HUES6 (cell line): Measurements from ENCODE around the gene TNFRSF4.

Source experiments
- H3K27ac ChIP-seq: 2 replicates; pipeline ENCODE4 v1.7.0; 2013; ENCODE audit warnings: low read depth, mild to moderate bottlenecking, low read length, inconsistent platforms
- H3K27me3 ChIP-seq: 2 replicates; pipeline ENCODE4 v1.6.1; 2013; ENCODE audit warnings: low read length; ENCODE audit not compliant: control insufficient read depth, insufficient read depth
- H3K36me3 ChIP-seq: 2 replicates; pipeline ENCODE4 v1.6.1; 2013; ENCODE audit warnings: low read length; ENCODE audit not compliant: control insufficient read depth, insufficient read depth
- H3K4me1 ChIP-seq: 2 replicates; pipeline ENCODE4 v1.6.1; 2013; ENCODE audit warnings: low read length; ENCODE audit not compliant: control insufficient read depth, insufficient read depth
- H3K4me3 ChIP-seq: 2 replicates; pipeline ENCODE4 v1.5.1; 2013; ENCODE audit warnings: low read depth, low read length
- H3K9ac ChIP-seq: one replicate; pipeline ENCODE4 v1.6.1; 2013; ENCODE audit warnings: mild to moderate bottlenecking, low read length
- H3K9me3 ChIP-seq: 2 replicates; pipeline ENCODE4 v1.6.1; 2013; ENCODE audit warnings: low read depth, low read length; ENCODE audit not compliant: control insufficient read depth, insufficient read depth

TNFRSF4 gene

DNA sequence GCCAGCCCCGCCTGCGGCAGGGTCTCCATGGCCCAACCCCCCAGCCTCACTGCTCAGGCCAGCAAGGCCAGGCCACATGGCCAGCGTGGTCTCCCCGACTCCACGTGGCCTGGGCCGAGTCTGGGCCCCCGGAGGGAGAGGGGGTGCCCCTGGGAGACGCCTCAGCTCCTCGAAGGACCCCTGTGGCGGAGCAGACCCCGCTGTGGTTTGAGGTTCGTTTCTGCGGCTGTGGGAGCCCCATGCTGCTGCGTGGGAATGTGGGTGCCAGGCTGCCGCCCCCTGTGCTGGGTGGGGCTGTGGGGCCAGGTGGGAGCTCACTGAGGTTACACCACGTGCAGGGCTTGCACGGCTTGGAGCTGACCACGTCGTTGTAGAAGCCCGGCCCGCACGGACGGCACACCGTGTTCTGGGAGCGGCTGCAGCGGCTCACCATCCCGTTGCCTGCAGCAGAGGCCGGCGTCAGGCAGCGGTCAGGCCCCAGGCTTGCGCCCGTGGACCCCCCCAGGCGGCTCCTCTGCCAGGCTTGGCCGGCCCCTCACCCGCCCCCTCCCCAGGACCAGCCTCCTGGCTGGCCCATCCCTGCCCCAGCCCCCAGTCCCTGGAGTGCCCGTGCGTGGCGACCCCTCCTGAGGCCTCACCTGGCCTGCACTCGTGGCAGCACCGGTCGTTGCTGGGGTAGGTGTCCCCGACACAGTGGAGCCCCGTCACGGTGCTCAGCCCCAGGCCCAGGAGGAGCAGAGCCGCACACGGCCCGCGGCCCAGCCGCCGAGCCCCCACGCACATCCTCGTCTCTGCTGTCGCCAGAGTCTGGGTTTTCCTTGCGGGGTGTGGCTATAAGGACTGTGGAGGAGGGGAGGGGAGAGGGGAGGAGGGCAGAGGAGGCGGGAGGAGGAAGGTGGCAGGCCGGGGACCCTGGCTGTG lies at the start of gene TNFRSF4:
Gene TNFRSF4 (minus strand): TSS at position 809 of the 921 bp plus-strand sequence. CDS start 26 bp downstream, at position 783.
- H3K27me3 ChIP-seq, result no peaks in the 10 kb centered on the region
- H3K4me3 ChIP-seq, result no peak within 1 kb of the TSS
- H3K9ac ChIP-seq, result no peak within 1 kb of the TSS
- H3K4me1 ChIP-seq, result peaks cover 4% of the 10 kb centered on the region; the same call in 1 of the 2 replicates
- no peaks in the 10 kb centered on the region for H3K9me3 ChIP-seq
- H3K36me3 ChIP-seq, result peaks cover 20% of the 10 kb centered on the region
- no peak within 1 kb of the TSS for H3K27ac ChIP-seq

GRCh38 chr1:1262758-1263157 lies 48.8 kb upstream of the TNFRSF4 start:
- no peaks in the 10 kb centered on the region for H3K9me3 ChIP-seq
- no peak overlapping the region for H3K9ac ChIP-seq
- peaks cover 14% of the 10 kb centered on the region for H3K4me1 ChIP-seq
- H3K36me3 ChIP-seq, result peaks cover 74% of the 10 kb centered on the region
- no peak overlapping the region for H3K27ac ChIP-seq
- H3K27me3 ChIP-seq, result no peaks in the 10 kb centered on the region
- H3K4me3 ChIP-seq, result no peak overlapping the region

GRCh38 chr1:1262071-1262470 lies 48.1 kb upstream of the TNFRSF4 start:
- Histone ChIP-seq H3K36me3 (peaks cover 72% of the 10 kb centered on the region), H3K9me3 (no peaks in the 10 kb centered on the region), H3K4me3 (no peak overlapping the region), H3K9ac (no peak overlapping the region), H3K27me3 (no peaks in the 10 kb centered on the region), H3K4me1 (peaks cover 18% of the 10 kb centered on the region), H3K27ac (no peak overlapping the region)

DNA sequence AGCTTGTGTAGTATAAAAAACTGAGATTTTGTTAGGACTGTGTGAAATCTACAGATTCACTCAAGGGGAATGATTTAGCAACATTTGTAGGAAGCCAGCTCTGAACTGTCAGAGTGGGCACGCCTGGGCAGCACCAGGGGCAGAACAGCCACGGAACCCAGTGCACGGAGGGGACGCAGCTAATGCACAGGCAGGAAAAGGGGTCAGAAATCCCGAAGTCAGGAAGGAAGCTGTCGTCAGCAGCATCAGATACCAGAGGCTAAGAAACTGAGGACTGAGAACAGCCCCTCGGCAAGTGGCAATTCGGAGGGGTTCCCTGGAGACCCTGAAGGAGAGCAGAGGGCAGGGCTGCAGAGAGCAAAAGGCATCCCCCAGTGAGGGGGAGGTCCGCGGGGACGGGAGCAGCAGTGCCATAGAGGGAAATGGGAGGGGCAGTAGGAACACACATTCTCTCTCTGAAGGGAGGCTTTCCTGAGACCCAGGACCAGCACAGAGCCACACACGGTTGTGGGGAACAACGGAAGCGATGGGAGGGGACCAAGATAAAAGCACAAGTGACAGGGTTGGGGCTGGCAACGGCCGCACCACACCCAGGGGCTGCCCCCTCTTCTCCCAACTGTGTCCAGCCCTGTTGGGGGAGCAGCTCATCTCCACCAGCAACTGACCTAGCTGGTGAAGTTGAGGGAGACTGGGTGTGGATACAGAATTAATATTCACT lies 47.0 kb upstream of the TNFRSF4 start:
- H3K4me1 ChIP-seq, result peaks cover 18% of the 10 kb centered on the region
- H3K27me3 ChIP-seq, result no peaks in the 10 kb centered on the region
- peaks cover 78% of the 10 kb centered on the region for H3K36me3 ChIP-seq
- H3K9me3 ChIP-seq, result no peaks in the 10 kb centered on the region
- H3K4me3 ChIP-seq, result no peak overlapping the region
- no peak overlapping the region for H3K9ac ChIP-seq
- no peak overlapping the region for H3K27ac ChIP-seq

DNA sequence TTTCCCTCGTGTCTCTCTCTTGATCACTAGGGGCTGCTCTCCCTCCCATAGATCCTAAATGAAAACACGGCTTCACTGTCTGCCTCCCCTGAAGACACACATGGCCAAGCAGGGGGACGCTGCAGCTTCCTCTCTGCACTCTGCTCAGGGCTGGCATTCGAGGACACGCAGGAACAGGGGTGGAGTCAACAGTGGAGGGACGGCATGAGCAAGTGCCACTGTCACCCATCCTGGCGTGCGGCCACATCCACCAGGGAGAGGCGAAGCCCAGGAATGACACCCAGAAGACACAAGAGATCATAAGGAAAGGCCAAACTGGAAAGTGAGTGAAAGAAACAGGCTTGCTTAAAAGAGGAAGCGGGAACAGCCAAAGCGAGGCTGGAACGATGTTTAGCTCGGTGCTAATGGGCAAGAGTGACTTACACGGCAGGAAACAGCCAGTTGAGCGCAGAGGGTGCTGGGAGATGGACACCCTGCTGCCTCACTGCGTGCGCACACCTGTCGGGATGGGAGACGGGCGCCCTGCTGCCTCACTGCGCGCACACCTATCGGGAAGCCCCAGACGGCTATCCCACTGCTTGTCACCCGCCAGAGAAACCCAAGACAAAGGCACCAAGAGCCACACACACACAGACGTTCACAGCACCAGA lies 46.1 kb upstream of the TNFRSF4 start:
- Histone ChIP-seq H3K9ac (no peak overlapping the region), H3K4me3 (no peak overlapping the region), H3K4me1 (peaks cover 15% of the 10 kb centered on the region), H3K27me3 (no peaks in the 10 kb centered on the region), H3K27ac (no peak overlapping the region), H3K9me3 (no peaks in the 10 kb centered on the region), H3K36me3 (peaks cover 78% of the 10 kb centered on the region)

GRCh38 chr1:1259540-1259939 lies 45.6 kb upstream of the TNFRSF4 start:
- Histone ChIP-seq H3K36me3 (peaks cover 78% of the 10 kb centered on the region), H3K27me3 (no peaks in the 10 kb centered on the region), H3K9me3 (no peaks in the 10 kb centered on the region), H3K9ac (no peak overlapping the region), H3K4me3 (no peak overlapping the region), H3K4me1 (peaks cover 15% of the 10 kb centered on the region), H3K27ac (no peak overlapping the region)

GRCh38 chr1:1259119-1259488 lies 45.2 kb upstream of the TNFRSF4 start:
- no peak overlapping the region for H3K9ac ChIP-seq
- no peak overlapping the region for H3K27ac ChIP-seq
- H3K36me3 ChIP-seq, result peaks cover 80% of the 10 kb centered on the region
- peaks cover 15% of the 10 kb centered on the region for H3K4me1 ChIP-seq
- H3K9me3 ChIP-seq, result no peaks in the 10 kb centered on the region
- no peak overlapping the region for H3K4me3 ChIP-seq
- H3K27me3 ChIP-seq, result no peaks in the 10 kb centered on the region

DNA sequence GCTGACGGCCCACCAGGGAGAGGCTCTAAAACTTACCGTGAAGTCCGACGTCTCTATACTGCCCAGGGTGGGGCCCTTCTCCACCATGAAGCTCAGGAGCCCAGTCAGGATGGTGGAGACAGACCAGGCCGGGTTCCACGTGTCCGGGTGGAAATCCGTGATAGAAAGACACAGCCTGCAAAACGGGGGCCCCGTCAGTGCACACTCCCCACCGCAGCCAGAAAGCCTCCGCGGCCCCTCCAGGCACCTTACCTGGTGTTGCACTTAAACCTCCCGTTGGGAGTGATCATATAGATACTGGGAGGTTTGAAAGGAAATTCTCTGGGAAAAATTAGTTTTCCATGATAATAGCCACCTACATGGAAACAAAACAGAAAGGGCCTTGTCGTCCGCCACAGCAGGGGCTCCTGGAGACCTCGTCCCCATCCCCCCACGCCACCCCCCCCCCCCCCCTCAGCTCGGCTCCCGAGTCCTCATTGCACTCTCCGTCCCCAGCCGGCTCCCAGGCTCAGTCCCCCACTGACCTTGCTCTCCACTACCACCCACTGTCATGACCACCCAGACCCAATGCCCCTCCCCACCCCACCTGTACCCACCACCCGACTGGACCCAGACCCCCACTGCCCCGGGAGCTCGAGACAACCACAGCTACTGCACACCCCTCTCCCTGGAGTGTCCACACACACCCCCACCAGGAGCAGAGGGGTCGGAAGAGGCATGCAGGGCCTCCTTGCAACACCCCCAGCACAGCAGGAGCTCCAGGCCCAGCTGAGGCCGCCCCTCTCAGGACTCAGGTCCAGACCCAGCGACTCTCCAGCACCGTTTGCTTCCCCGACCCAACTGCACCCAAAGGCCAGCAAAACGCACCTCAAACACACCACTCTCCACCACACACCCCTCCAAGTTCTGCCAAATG lies 43.3 kb upstream of the TNFRSF4 start:
- Histone ChIP-seq H3K9ac (peak overlapping the region; percentile 34), H3K4me1 (peaks cover 15% of the 10 kb centered on the region), H3K27me3 (no peaks in the 10 kb centered on the region), H3K9me3 (no peaks in the 10 kb centered on the region), H3K27ac (0 out of 2 replicates have a peak overlapping the region, but pooled peaks have one; percentile 25), H3K36me3 (peaks cover 78% of the 10 kb centered on the region), H3K4me3 (no peak overlapping the region)

- Histone ChIP-seq H3K9ac (no peak overlapping the region), H3K27ac (0 out of 2 replicates have a peak overlapping the region, but pooled peaks have one; percentile 8), H3K9me3 (no peaks in the 10 kb centered on the region), H3K4me3 (no peak overlapping the region), H3K36me3 (peaks cover 68% of the 10 kb centered on the region), H3K27me3 (no peaks in the 10 kb centered on the region), H3K4me1 (peaks cover 15% of the 10 kb centered on the region)
Observed at GRCh38 chr1:1255611-1256010, 41.7 kb upstream of the TNFRSF4 start.

GRCh38 chr1:1255078-1255477 lies 41.1 kb upstream of the TNFRSF4 start:
- Histone ChIP-seq H3K9me3 (no peaks in the 10 kb centered on the region), H3K9ac (no peak overlapping the region), H3K27me3 (no peaks in the 10 kb centered on the region), H3K4me3 (no peak overlapping the region), H3K36me3 (peaks cover 62% of the 10 kb centered on the region), H3K27ac (no peak overlapping the region), H3K4me1 (peaks cover 15% of the 10 kb centered on the region)
